IPS DF 4.7 (cell line): ENCODE measurements around the gene GPC6.

Experiments used
- DNase-seq: peaks from one replicate; pipeline ENCODE4 v3.0.0-alpha.2; 2013; ENCODE audit warnings: low spot score; ENCODE audit errors: extremely low read depth

GPC6 gene

DNA sequence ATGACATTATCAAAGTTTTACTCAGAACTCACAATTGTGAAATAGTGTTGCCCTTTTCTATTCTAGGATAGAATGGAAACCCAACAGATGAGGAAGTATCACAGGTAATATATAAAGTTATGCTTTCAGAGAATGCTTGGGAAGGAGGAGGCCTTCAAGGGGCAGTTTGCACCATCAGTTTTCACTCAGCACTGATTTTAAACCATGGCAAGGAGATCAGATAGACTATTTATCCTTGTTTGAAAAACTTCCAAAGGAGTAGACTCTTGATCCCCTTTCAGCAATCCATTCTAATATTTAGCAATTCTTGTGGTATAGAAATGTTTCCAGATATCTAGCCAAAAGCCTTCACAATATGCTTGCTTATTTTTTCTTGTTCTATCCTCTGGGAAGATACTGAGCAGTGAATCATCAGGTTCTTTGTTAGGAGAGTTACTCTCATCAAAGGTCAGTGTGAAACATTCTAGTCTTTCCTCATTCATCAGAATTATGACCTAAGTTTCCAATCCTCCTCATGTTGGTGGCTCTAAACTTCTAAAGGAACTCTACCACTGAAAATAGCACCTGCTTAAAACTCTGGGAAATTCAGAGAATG, 3.8 kb downstream of the GPC6 start:
- no peak for DNase-seq

DNA sequence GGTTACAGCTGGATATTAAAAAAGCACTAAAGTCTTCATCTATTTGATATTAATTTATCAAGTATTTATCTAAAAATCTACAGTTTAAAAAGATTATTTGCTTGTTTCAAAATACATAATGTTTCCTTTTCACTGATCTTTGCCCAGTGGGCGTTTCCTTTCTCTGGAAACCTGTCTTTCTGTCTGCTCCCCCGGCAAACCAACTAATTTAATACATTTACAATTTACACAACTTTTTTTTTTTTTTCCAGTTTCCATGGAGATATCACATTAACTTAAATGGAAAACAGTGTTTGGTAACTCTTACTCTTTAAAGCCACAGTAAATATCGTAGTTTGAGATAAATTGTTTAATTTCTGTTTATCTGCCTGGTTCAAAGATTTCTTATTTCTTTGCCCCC, 5.3 kb downstream of the GPC6 start:
- no peak for DNase-seq

DNA sequence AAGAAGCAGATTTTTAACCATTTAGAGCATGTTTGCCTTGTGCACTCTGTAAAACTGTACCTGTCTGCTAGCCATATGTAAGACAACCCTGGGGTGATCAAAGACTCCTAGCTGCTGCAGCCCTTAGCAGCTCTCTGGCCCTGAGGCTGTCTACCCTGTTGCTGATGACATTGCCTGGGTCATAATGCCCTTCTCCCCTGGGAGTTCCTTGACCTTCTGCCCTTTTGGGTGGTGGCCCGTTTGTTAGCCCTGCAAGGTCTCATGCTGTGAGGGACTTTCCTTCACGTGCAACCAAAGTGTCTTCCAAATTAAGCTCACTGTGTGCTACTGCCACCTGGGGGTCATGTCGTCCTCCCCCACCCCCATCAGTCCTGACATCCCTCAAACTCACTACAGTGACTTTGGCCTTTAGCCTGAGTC, 7.4 kb downstream of the GPC6 start:
- DNase-seq: no peak

DNA sequence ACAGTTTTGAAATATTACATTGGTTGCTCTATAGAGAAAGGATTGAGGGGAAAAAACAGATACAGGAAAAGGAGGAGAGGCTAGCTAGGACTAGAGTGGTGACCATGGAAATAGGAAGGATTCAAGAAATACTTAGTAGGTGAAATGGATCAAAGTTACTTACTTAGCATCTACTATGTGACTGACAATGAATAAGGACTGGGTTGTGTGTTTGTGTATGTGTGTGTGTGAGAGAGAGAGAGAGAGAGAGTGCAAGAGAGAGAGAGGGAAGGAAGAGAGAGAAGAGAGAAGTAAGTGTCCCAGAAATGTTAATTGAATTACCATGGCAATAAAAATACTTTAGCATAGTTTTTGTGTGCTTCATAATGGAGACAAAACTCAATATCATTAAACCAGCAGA, 7.9 kb downstream of the GPC6 start:
- no peak for DNase-seq

DNA sequence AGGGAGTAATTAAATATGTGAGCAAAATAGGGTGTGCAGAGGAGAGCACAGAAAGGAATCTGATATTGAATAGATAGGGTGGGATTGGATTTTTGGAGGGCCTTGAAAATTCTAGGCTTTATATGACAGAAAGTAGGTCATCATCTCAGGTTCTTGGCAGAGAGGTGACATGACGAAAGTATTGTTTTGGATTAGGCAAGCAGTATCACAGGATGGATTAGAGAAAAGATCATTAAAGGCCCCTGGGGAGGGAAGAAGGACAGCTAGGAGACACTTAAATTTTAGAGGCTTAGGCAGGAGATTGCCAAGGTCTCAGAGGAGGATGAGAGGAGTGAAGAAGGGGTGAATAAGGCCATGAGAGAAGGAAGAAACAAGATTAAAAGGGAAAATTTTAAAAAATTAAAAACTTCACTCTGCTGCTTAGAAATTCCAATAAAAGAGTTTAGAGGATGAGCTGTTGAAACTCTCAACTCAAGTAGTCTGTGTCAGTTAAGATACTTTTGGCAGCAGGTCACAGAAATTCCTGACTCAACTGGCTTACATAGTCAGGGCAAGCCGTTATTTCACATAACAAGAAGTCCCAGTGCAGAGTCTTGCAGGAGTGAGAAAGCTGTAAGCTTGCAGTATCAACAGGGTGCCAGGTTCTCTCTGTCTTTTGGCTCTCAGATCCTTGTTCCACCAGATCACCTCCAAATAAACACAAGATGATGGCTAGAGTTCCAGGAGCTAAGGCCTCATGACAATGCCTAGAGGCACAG, 8.8 kb downstream of the GPC6 start:
- DNase-seq: no peak

DNA sequence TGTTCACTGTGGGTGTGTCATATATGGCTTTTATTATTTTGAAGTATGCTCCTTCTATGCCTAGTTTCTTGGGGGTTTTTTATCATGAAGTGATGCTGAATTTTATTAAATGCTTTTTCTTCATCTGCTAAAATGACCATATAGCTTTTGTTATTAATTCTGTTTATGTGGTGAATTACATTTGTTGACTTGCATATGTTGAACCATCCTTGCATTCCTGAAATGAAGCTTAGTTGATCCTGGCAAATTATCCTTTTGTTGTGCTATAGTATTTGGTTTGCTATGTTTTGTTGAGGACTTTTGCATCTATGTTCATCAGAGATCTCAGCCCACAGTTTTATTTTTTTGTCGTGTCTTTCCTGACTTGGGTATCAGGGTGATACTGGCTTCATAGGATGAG, 12.1 kb downstream of the GPC6 start:
- no peak for DNase-seq

DNA sequence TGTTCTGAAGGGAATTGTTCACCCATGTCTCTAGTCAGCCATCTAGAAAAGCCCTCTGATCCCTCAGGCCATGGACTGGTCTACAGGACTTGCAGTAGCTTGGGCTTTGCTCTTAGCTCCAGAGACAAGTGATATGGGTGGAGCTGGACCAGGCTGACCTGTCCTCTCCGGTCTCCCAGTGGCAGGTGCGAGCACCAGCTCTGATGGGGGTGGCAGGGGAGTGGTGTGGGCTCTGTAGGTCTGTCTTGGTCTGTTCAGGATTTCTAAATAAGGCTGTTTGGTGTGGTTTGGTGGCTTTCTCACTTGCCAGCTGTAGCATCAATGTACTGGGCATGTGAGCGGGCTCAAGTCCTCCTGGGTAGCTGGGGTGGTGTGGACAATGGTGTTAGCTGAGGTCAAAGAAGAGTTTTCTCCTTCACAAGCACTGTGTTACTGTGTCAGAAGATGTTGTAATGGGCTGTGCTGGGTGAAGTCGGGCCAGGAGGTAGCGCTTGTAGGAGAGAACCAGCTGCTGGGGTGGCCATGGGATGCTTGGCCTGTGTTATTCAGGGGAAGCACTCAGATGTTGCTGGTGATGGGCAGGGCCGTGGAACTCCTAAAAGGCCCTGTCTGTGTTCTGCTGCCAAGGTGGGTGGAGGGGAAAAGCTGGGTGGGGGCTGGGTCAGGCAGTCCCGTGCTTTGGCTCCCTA, 16.9 kb downstream of the GPC6 start:
- DNase-seq: no peak

DNA sequence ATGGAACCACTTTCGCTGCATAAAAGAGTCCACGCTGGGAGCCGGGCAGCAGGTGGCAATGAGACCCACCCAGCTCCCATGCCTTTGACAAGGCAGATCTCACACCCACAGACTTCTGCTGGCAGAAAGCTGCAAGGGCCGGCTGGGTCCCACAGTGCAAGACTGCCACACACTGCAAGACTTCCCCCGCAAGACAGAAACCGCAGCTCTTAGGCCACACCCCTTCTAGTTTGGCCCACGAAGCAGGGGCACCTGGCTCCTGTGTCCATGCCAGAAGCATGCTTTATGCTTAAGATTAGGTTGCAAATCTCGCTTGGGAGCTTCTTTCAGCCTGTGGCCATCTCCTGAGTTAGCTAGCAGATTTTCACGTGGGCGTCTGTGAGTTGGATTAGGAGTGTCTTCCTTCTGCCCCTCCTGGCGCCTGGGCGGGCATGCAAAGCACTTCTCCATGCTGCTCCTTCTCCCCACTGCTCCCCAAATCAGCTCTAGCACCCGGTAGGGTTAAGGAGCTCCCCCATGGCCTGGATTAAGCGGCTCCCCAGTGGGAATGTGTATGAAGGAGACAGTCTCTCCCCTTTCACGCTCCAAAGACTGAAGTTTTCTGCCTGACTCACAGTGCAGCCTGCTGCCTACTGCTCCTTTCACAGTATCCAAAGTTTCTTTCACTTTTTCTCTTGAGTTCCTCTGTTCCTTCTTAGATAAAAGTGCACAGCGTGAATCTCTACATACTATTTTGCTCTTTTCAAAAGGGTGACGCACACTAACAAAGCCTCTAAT, 17.7 kb downstream of the GPC6 start:
- DNase-seq: no peak

DNA sequence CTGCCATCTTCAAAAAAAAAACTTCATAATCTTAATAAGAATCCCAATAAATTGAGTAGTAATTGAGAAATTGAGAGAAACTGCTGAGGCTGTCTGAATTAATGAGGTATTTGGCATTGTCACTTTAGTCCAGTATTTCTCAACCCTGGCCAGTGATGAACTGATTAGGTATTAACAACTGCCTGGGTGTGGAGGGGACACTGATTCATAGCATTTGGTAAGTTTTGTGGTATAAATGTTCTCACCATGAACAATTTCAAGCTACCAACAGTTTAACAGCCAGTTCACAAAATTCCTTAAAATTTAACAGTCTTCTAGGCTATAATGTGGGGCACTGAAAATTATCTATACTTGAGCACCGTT, 18.3 kb downstream of the GPC6 start:
- DNase-seq: no peak

DNA sequence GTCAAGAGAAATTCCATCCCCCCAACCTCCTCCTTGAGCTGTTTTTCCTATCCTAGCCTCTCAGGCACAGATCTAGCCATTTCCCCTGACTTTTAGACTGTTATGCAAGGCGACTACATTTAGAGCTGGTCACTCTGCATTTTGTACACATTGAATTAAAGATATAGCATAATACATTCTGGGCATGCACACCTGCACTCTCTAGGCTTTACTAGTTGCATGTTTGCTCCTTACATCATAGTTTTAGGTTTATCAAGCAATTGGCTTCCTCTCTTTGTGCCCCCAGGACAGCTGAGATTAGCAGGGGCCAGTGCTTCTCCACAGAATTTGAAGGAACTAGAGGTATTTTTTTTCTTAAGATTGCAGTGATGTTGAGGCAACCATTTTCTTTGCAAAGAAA, 19.5 kb downstream of the GPC6 start:
- no peak for DNase-seq

DNA sequence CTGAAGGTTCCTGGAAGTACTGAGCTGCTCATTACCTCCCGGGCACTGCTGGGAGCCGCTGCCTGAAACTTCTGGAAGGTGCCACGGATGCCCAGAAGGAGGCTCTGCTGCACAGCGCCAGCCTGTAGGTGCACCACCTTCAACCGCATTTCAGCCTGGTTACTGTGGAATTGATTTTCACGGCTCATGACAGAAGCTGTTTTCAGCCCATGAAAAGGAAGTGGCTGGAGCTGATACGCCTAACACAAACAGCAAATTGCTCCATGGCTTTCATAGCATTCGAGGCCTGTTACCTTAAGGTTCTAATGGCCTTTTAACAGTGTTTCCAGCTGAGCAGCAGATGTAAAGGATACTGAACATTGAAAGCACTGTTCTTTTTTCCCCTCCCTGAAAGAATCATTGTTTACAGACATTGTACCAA, 22.0 kb downstream of the GPC6 start:
- DNase-seq: no peak

DNA sequence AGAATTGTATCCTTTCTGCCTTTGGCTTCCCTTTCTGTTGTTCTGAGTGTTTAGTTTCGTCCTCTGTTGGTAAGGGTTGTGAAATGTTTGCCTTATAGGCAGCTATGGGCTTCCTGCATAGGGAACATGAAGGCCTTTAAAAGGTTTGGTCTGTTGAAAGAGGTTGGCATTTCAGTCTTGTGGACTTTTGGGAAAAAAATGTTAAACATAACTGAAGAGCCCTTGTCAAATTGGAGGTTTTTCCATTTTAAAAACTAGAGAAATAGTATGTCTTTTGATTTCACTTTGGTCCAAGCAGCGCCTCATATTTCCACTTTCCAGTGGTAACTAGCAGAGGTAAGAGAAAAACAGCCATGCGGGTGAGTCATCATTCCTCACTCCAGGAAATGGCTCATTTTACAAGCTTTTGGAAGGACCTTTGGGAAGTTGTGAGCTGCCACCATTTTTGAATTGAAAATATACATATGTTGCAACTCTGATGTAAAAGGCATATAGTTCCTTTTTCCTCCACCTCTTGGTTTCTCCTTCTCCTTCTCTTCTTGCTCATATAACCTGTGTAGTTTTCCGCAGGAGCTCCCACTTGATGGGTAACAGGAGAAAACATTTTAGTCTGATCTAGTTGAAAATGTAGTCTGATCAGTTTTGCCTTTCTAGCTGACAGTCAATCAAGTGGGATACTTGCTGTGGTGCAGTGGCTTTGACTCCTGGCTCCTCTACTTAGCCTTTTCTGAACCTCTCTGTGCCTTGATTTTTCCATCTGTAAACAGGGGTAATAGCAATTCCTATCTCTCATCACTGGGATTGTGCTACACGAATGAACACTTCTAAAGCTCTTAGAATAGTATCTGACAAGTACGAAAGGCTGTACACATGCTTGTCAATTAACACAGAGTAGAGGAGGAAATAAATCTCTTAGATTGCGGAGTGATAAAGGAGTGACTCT, 23.0 kb downstream of the GPC6 start:
- no peak for DNase-seq

DNA sequence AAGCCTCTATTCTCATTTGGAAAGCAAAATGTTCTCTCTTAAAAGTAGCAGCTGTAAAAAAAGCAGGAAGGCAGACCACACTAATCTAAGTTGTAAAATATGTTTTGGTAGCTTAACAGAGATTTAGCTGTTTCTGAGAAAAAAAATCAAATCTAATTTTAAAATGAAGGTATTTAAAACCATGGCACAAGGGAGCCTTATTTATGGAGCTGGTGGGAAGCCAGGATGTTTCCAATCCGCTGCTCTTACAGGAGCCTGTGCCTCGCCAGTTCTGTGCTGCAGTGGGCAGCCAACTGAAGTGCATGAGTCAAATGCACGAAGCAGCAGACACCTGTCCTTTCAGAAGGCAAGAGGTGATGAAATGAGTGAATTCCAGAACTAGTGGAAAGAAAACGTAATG, 28.2 kb downstream of the GPC6 start:
- no peak for DNase-seq

DNA sequence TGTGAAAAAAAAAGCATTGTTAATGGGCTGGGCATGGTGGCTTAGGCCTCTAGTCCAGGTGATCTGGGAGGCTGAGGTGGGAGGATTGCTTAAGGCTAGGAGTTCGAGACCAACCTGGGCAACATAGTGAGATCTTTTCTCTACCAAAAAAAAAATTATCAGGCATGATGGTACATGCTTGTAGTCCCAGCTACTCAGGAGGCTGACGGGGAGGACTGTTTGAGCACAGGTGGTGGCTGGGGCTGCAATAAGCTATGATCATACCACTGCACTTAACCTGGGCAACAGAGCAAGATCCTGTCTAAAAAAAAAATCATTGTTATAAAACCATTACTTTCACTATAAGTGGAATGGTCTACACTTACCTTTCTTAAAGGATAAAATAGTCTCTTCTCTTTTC, 30.4 kb downstream of the GPC6 start:
- no peak for DNase-seq

DNA sequence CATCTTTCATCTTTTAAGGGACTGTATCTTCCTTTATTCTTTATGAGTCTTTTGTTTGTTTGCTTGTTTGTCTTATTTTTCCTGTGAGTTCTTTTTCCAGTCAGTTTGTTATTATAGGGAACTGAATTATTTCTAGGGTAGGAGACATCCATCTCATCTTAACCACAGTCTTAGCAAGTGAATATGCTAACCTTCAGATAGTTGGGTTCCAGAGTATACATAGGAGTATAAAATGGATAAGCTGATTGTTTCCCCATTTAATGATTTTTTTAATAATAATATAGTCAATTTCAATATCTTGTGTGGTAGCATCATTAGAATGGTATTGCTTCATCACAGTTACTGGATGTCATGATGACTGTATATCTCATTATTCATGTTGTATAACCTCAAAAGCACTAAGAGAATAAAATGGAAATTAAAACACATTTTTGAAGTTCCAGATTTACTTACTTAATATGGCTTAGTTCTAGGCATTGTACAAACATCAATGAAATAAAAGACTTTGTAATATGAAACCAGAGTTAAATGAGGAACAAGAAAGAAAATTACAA, 33.0 kb downstream of the GPC6 start:
- DNase-seq: no peak

DNA sequence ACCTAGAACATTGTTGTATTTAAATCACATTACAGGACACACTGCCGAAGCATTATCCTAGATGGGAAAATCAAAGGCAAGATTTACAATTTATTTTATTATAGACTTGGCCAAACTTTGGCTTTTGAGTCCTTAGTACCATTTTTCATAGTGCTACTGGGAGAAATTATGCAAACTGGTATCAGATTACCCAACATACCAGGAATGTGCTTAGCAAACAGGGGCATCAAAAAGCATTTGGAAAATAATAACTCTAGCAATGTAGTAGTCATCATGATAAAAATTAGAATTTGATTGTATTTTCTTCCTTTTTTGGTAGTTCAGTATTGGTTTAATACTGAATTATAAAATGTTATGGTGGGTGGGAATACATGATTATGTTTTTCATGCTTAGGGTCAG, 34.0 kb downstream of the GPC6 start:
- no peak for DNase-seq

DNA sequence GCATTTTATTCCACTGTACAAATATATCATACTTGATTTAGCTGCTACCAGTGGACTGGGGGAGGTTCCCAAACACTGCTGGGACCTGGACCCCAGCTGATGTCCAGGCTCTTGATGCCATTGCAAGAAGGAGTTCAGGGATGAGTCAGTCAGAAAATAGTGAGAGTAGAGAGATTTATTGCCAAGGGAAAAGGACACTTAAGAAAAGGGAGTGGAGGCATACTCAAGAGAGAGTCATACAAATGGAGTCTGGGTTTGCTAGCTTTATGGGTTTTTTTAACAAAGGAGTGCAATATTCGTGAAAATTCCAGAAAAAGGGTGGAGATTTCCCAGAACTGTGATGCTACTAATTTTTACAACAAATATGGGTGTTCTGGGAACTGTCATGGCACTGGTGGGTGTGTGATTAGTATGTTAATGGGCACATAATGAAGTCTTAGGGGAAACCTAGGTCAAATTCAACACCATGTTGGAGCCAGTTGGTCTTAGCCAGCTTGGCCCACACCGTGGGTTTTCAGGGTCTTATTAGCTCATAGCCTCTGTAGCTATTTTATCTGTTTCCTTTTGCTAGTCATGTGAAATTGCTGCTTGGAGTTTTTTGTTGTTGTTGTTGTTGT, 36.2 kb downstream of the GPC6 start:
- DNase-seq: no peak

DNA sequence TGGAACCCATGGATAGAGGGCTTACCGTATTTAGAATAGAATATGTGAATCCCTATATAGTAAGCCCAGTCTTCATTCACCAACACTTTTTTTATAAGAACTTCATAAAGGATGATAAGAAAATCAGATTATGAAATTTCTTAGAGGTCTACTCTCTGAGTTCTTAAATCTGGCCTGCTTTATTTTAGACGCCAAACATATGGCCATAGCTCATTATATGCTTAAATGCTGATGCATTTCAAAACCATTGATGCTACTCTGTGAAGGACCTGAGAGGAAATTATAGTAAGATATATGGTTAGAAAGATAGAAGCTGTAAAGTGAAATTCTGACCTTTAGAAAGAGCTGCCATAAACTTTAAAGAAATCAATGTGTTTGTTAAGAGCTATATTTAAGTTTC, 38.3 kb downstream of the GPC6 start:
- DNase-seq: no peak

DNA sequence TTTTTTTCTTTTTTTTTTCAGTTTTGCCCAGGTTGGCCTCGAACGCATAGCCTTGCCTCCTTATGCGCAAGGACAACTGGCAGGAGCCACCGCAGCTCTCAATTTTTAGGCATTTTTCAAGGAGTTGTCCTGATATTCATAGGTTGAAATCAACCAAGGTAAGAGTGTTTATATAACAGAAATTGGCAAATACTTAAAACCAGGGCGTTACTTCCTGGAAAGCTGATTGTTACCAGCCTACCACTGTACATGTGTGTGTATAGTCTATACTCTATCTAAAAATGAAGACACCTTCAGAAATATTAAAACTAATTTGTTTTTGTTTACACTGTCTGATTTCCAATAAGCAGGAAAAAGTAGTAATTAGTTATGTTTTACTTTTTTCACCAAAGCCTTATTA, 39.2 kb downstream of the GPC6 start:
- DNase-seq: no peak

DNA sequence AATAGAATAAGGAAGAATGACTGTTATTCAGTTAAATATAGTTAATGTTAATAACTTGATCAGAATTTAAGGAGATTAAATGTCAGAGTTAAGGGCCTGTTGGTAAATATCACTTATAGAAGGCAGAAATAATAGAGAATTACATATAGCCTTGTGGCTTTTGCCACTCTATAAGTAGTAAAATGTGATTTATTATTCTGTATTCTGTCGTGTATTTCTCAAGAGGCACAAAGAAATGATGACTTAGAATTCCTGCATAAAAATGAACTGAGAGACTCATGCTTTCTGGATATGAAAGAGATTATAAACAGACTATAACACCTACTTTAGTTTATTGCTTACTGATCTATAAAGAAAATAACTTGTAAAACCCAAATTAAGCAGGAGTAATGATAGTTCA, 40.1 kb downstream of the GPC6 start:
- DNase-seq: no peak
